ENCODE results near the gene TMC7. TPM values are rescaled to one million over a fixed set of nuclear protein-coding genes. Genes with fewer than 3 reads are reported as not detected.

TMC7 gene
- total and polyA plus RNA-seq, 9 of the 15 experiments (the other 6 are each of a cell fraction or from before 2014, with no cell fraction given): 0.08 to 2.0 (median 1.5) TPM

- TF ChIP-seq CUX1 (CRISPR knock-in tag; IDR thresholded peaks at IDR 0.05) (no peak), USF1 (CRISPR knock-in tag; IDR thresholded peaks at IDR 0.05) (peak; percentile 90), NELFE (IDR thresholded peaks at IDR 0.05; ENCODE audit: insufficient read depth, insufficient read length) (no peak), MTA3 (IDR thresholded peaks at IDR 0.05; ENCODE audit: borderline replicate concordance) (no peak), NRF1 (conservative IDR thresholded peaks at IDR 0.05 in 1 of 2, IDR thresholded peaks at IDR 0.05 in 1 of 2) (peak; percentile 66 to 74), MYC (IDR thresholded peaks at IDR 0.05; ENCODE audit: low read depth, low read length) (peak; percentile 27; the same call in 1 of the 2 replicates), MYC (CRISPR knock-in tag; IDR thresholded peaks at IDR 0.05; ENCODE audit: borderline replicate concordance, low read depth) (no peak), SIRT6 (IDR thresholded peaks at IDR 0.05; ENCODE audit: low read depth, low read length) (no peak), TCF3 (CRISPR knock-in tag; IDR thresholded peaks at IDR 0.05) (peak; percentile 41; the same call in 1 of the 2 replicates), ERF (CRISPR knock-in tag; IDR thresholded peaks at IDR 0.05) (peak; percentile 48; the same call in 1 of the 2 replicates), IRF1 (CRISPR knock-in tag; IDR thresholded peaks at IDR 0.05; ENCODE audit: borderline replicate concordance) (no peak), NR4A1 (CRISPR knock-in tag; IDR thresholded peaks at IDR 0.05) (no peak), NR4A1 (tag; IDR thresholded peaks at IDR 0.05) (no peak), CREB1 (IDR thresholded peaks at IDR 0.05) (no peak), CREB1 (CRISPR knock-in tag; IDR thresholded peaks at IDR 0.05) (peak; percentile 62; the same call in 1 of the 2 replicates), HOXB6 (CRISPR knock-in tag; IDR thresholded peaks at IDR 0.05; ENCODE audit: borderline replicate concordance) (no peak), ZBTB34 (CRISPR knock-in tag; IDR thresholded peaks at IDR 0.05) (no peak), KLF1 (tag; IDR thresholded peaks at IDR 0.05) (peak; percentile 78), CHD2 (IDR thresholded peaks at IDR 0.05; ENCODE audit: low read depth, low read length) (peak; percentile 94), NFIC (IDR thresholded peaks at IDR 0.05) (peak; percentile 36; the same call in 1 of the 2 replicates)
Observed at GRCh38 chr16:19086322-19087199, 102.8 kb downstream of the TMC7 start (continued).

Data from K562 (cell line).